NCI-H460 (cell line): ENCODE measurements around the gene SVBP. TPM values are rescaled to one million over a fixed set of nuclear protein-coding genes. Genes with fewer than 3 reads are reported as not detected.

Source experiments
- DNase-seq: peaks from one replicate; pipeline ENCODE4 v3.0.0-alpha.2; 2016; ENCODE audit warnings: low read depth; ENCODE audit errors: extremely low read depth
- total RNA-seq: library from RNA; depleted of rRNA; stranded (reverse); fragments of >200 nt; shearing (Covaris generic); gene quantifications from 2 replicates; pipeline ENCODE4 v1.2.3, GENCODE V29; 2014

The SVBP gene
- total RNA-seq, 1 experiment from 2014 or later = 23.3 TPM

DNA sequence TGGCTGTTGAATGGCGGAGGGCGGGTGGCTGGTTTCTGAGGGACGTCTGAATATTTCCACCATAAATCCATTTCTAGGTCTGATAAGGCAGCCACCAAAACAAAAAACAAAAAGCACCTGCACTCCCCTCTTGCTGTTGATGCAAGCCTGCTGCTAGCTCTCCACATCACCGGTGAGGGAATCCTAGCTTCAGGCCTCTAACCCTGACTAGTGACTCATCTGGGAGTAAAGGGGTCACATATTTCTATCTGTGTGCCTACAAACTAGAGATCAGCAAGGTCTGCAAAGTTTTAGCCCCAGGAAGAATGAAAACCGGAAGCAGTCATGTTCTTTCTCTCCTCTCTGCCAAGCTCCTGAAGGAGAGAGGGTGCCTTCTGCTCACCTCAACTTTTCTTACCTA is 10.6 kb downstream of the SVBP start:
- DNase-seq = no peak

- no peak for DNase-seq
Observed at GRCh38 chr1:42806171-42806570, 11.0 kb downstream of the SVBP start.

DNA sequence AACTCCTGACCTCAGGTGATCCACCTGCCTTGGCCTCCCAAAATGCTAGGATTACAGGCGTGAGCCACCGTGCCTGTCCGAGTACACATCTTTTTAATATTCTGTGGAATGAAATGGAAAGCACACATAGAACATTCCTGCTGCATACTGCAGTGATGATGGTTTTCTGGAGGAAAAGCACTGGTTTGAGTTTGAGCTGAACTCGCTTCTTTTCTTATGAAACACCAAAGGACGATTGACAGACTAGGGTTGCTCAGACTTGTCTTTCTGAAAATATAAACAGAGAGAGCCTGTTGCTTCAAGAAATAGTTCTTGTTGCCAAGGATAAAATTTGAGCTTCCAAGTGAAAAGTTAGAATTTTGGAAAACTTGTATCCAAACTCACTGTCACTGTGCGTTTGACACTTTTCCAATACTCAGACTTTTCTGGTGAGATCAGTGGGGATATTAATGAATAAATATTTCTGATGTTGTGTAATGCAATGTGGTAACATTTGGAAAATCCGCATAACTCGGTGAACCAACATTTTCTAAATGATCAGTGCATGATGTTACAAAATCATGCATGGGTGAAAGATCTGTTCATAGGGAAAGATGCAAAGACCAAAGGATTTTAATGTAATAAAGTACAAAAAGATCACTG is 15.2 kb downstream of the SVBP start:
- no peak for DNase-seq

DNA sequence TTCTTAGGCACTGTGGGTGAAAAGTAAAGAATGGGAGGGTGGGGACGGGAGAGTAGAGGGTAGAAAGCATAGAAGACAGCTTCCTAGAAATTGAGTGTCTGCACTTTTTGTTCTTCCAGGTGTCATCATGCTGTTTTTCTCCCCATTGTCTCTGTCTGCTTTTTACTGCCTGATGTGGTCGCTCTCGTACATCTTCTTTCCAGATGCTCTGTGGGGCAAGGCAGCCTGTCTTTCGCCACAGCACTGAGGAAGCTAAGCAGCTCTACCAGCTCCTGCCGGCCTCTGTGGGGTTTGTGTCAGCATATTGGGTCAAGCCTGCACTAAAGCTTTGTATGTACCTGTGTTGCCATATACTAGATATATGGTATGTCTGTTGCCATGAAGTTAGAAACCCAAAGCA is 19.2 kb downstream of the SVBP start:
- DNase-seq = no peak

DNA sequence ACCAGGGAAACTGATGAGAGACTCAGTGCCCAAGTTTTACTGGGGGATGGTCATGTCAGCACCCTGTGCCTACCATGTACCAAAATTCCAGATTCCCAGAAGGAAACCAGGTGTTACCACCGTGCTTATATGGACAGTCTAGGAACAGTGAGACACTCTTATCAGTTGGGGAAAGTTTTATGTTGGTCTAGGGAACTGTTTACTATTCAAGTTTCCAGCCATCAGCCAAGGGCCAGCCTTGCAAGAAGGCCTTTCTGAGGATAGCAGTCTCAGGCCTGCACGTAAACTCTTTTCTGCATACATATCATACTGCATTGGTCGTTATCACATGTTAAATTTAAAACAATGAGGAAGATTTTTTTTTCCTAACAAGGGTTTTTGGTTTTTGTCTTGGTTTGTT is 19.8 kb downstream of the SVBP start:
- DNase-seq = no peak

GRCh38 chr1:42793824-42794223 is 23.4 kb downstream of the SVBP start:
- no peak for DNase-seq

GRCh38 chr1:42788021-42788420 is 29.2 kb downstream of the SVBP start:
- DNase-seq = no peak

GRCh38 chr1:42786097-42786496 is 31.1 kb downstream of the SVBP start:
- DNase-seq = no peak

- DNase-seq = no peak
Observed at GRCh38 chr1:42784946-42785693, 32.1 kb downstream of the SVBP start, which contains the start of gene TMEM269. TSS of gene TMEM269 (plus strand) at chr1:42784991. CDS start at chr1:42789894, 4,903 bp downstream.

- no peak for DNase-seq
Observed at GRCh38 chr1:42784547-42784945, 32.7 kb downstream of the SVBP start.

DNA sequence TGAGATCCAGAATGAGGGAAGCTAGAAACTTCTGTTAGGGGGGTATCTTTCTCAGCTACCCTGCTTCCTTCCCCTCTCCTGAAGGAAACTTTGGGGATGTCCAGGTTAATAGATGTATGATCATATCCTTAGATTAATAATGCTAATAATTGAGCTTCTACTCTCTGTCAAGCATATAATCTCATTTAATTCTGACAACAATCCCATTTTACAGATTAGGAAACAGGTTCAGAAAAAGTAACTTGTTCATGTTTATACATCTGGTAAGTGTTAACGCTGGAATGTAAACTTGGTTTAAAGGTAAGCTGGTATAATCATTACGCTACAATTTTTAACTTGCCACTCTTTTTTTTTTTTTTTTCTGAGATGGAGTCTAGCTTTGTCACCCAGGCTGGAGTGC is 34.1 kb downstream of the SVBP start:
- no peak for DNase-seq

DNA sequence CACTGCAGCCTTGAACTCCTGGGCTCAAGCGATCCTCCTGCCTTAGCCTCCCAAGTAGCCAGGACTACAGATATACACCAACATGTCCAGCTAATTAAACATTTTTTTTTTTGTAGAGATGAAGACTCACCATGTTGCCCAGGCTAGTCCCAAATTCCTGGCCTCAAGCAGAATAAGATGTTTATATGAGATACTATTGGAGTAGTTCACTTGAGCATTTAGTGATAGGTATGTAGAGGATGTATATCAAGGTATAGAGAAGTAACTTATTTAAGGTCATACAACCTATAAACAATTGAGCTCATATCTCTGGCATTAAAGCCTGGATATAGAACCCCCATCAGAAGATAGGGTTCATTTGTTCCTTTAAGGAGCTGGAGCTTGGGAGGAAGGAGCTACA is 37.0 kb downstream of the SVBP start:
- no peak for DNase-seq

- DNase-seq = no peak
Observed at GRCh38 chr1:42779725-42780124, 37.5 kb downstream of the SVBP start.

GRCh38 chr1:42777852-42778251 is 39.3 kb downstream of the SVBP start:
- DNase-seq = peak; percentile 55

GRCh38 chr1:42776502-42776901 is 40.7 kb downstream of the SVBP start:
- no peak for DNase-seq

GRCh38 chr1:42774928-42775526 is 42.2 kb downstream of the SVBP start:
- no peak for DNase-seq

DNA sequence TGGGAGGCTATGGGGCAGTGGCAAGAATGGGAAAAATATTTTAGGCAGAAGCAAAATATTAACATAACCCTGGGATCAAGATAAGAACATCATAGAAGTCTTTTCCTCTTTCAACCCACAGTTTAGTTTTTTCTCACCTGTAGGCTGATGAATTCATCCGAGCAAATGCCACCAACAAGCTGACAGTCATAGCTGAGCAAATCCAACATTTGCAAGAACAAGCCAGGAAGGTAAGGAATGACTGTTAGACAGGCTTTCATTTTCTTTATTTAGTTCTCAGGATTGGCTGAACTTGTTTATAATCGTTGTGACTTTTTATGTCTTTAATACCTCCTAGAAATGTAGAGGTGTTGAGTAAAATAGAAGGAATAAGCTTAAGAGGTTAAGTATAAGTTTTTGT is 43.8 kb downstream of the SVBP start:
- DNase-seq = no peak

GRCh38 chr1:42769811-42770210 is 47.4 kb downstream of the SVBP start:
- no peak for DNase-seq

DNA sequence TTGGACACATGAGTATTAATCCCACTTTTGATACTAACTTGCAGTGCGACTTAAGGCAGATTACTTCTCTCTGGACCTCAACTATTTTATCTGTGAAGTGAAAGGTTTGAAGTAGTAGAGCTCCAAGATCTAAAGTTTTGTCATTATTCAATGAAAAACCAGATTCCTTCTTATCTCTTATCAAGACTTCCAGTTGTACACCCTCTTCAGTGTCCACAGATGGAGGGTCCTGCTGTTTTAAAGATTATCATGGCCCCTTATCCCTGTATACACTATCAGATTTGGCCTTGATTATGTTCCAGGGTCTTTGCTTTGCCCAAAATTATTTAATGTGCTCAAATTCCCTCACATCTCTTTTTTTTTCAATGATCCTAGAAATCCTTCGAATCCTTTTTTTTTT is 49.0 kb downstream of the SVBP start:
- no peak for DNase-seq

DNA sequence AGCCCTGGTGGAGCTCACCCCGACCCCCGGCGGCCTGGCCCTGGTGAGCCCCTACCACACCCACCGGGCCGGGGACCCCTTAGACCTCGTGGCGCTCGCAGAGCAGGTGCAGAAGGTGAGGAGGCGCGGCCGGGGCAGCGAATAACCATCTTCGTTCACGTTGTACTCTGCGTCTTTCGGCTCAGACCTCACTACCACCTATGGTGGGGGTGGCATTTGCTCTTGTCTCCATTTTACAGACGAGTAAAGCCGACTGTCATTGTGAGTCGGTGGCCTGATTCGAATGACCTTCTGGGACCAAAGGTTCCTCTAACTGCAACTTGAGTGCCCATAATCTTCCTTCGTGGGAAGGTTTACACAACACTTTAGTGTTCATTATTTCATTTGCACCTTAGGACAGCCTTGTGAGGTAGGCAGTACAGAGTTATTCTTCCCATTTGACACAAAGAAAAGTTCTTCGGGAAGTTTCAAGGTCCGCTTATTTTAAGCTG is 49.6 kb downstream of the SVBP start:
- DNase-seq = no peak

GRCh38 chr1:42766741-42767509 is 50.3 kb downstream of the SVBP start, which contains the start of the genes C1orf50 and P3H1:
TSS of gene C1orf50 (plus strand) at chr1:42767249. CDS start at chr1:42767312, 63 bp downstream.
TSS of gene P3H1 (minus strand) at chr1:42767028. CDS start at chr1:42766971, 57 bp downstream.
- DNase-seq = peak; percentile 96
